NB4 (cell line): ENCODE data around the gene NRBF2.
A peak's percentile ranks its signal among the peaks of the same experiment; 100 is the strongest.

Experiments used
- MYC ChIP-seq: IDR thresholded peaks from 2 replicates; pipeline ENCODE4 v1.6.1; 2011; ENCODE audit warnings: low read depth, low read length
- POLR2A ChIP-seq: IDR thresholded peaks from 2 replicates; pipeline ENCODE4 v1.6.1; 2011; ENCODE audit warnings: mild to moderate bottlenecking; ENCODE audit not compliant: insufficient read length; ENCODE audit errors: extremely low read depth
- TF ChIP-seq, protein P1 (sequence below): IDR thresholded peaks from one replicate; pipeline ENCODE4 v1.5.1; 2012; ENCODE audit warnings: low read depth, low read length
- TF ChIP-seq, protein P2 (sequence below): IDR thresholded peaks from 2 replicates; pipeline ENCODE4 v1.6.1; 2011; ENCODE audit warnings: low read depth, low read length

DNA sequence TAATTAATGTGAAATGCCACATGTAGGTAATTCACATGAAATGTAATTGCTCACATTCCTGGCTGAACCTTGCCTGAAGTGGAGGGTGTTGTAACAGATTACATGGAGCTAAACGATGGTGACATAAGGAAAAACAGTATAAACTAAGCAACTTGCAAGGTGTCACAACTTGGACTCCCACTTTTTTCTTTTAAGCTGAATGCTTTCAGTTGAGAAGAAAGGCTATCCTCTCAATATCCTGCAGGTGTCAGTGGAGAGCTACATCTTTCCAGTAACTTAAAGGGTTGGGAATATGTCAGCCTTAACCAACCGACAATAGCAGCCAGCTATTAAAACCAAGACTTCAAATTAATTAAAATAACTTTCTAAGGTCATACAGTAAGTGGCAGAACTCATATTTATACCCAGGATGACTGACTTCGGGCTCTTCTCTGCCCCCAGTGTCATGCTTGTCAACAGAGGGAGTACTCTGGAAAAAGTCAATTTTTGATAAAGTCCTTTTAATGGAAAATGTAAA, 33.7 kb downstream of the NRBF2 start:
- TF ChIP-seq, protein P1, sequence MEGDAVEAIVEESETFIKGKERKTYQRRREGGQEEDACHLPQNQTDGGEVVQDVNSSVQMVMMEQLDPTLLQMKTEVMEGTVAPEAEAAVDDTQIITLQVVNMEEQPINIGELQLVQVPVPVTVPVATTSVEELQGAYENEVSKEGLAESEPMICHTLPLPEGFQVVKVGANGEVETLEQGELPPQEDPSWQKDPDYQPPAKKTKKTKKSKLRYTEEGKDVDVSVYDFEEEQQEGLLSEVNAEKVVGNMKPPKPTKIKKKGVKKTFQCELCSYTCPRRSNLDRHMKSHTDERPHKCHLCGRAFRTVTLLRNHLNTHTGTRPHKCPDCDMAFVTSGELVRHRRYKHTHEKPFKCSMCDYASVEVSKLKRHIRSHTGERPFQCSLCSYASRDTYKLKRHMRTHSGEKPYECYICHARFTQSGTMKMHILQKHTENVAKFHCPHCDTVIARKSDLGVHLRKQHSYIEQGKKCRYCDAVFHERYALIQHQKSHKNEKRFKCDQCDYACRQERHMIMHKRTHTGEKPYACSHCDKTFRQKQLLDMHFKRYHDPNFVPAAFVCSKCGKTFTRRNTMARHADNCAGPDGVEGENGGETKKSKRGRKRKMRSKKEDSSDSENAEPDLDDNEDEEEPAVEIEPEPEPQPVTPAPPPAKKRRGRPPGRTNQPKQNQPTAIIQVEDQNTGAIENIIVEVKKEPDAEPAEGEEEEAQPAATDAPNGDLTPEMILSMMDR, result peak; percentile 73
- TF ChIP-seq, protein P2, sequence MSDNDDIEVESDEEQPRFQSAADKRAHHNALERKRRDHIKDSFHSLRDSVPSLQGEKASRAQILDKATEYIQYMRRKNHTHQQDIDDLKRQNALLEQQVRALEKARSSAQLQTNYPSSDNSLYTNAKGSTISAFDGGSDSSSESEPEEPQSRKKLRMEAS, result no peak
- TF ChIP-seq MYC (no peak), POLR2A (no peak)
